ENCODE results near the gene ETV4. TPM values are rescaled to one million over a fixed set of nuclear protein-coding genes. Genes with fewer than 3 reads are reported as not detected.

The ETV4 gene
- total RNA-seq, 2 experiments from 2014 or later = 0.12 TPM; not detected in 1

DNA sequence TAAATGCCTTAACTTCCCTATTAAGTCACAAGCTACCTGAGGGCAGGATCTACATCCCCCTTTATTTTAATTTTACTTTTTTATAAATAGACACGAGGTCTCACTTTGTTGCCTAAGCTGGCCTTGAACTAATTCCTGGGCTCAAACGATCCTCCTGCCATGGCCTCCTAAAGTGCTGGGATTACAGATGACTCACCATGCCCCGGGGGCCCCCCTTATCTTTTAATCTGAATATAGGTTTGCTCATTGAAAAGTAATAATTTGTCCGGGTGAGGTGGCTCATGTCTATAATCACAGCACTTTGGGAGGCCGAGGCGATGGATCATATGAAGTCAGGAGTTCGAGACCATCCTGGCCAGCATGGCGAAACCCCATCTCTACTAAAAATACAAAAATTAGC, 14.2 kb downstream of the ETV4 start:
- POLR2A ChIA-PET = no interaction called here
- H3K36me3 Mint-ChIP-seq (ENCODE audit: low read depth) = peaks cover 1% of the 10 kb centered on the region
- no peak for DNase-seq
- no peak overlapping the region for H3K4me3 Mint-ChIP-seq
- H3K27ac Mint-ChIP-seq = no peak overlapping the region
- CTCF ChIA-PET = interaction anchor here (1.3 kb wide), 1 partner anchor 48 kb away, joined by 7 read pairs; the partner anchor contains the start of gene DHX8
- H3K4me1 Mint-ChIP-seq = peaks cover 4% of the 10 kb centered on the region
- H3K9me3 Mint-ChIP-seq = no peaks in the 10 kb centered on the region
- no peaks in the 10 kb centered on the region for H3K27me3 Mint-ChIP-seq

DNA sequence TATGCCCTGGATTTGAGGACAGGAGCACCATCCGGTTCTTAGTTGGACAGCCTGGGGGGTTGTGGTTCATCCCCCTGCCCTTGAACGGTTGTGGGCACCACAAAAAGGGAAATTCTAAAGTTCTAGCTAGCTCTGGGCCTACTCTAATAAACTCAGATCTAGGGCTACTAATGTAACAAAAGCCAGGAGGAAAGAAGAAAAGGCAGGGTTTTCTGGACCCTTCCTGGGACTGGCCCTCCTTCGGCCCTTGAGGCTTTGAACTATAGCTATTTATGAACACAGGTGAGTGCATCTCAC, 15.1 kb downstream of the ETV4 start:
- peaks cover 1% of the 10 kb centered on the region for H3K36me3 Mint-ChIP-seq (ENCODE audit: low read depth)
- ChIA-PET CTCF (interaction anchor here (1.2 to 1.3 kb wide), 3 partner anchors 11 to 47 kb away, joined by 3 to 7 read pairs (median 3); partner anchors contain the start of genes DHX8 and ETV4), POLR2A (no interaction called here)
- no peak overlapping the region for H3K4me3 Mint-ChIP-seq
- no peak for DNase-seq
- H3K27me3 Mint-ChIP-seq = no peaks in the 10 kb centered on the region
- H3K4me1 Mint-ChIP-seq = peaks cover 1% of the 10 kb centered on the region
- no peak overlapping the region for H3K27ac Mint-ChIP-seq
- H3K9me3 Mint-ChIP-seq = no peaks in the 10 kb centered on the region

DNA sequence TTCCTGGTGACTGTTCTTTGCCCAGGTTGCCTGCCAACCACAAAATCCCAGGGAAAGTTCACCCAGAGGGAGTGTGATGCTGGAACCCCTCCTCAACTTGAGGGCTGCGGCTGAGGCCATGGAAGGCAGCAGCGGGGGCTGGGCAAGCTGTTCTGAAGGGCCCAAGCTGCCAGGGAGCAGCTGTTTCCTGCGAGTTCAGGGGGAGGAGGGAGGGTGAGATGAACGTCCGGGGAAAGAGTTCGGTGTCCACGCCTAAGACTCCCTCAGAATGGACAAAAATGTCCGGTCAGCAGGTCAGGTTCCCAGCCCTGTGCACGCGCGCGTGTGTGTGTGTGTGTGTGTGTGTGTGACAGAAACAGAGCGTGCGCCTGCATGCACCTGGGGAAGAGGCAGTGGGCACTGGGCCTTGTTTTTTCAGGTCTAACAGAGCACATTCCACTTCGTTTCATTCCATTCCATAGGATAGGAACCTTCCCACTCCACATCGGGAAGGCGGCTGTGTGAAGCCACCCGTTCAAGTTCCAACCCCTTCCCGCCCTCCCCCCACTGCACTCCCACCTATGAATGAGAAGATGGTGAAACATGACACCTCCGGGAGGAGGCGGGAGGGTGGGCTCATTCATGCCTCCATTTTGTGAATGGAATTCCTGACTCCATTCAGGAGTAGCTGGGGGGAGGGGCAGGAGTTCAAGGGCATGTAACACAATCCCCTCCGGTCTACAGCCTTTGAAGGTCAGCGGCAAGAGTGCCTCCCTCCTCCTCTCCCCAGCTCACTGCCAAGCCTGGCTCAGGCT, 15.7 kb downstream of the ETV4 start:
- POLR2A ChIA-PET = no interaction called here
- no peaks in the 10 kb centered on the region for H3K27me3 Mint-ChIP-seq
- CTCF ChIA-PET = interaction anchor here (1.2 to 1.3 kb wide), 3 partner anchors 12 to 47 kb away, joined by 3 to 7 read pairs (median 3); partner anchors contain the start of genes DHX8 and ETV4

GRCh38 chr17:43529947-43530287, 16.2 kb downstream of the ETV4 start:
- Mint-ChIP-seq H3K27me3 (no peaks in the 10 kb centered on the region), H3K36me3 (ENCODE audit: low read depth) (peaks cover 5% of the 10 kb centered on the region), H3K27ac (no peak overlapping the region), H3K4me1 (no peaks in the 10 kb centered on the region), H3K9me3 (no peaks in the 10 kb centered on the region), H3K4me3 (no peak overlapping the region)
- CTCF ChIA-PET = interaction anchor here (1.2 kb wide), 1 partner anchor 12 kb away, joined by 3 read pairs; no protein-coding TSS in a partner anchor
- POLR2A ChIA-PET = no interaction called here
- no peak for DNase-seq

More for the DNA sequence above, 15.7 kb downstream of the ETV4 start:
- H3K4me3 Mint-ChIP-seq = no peak overlapping the region
- H3K4me1 Mint-ChIP-seq = no peaks in the 10 kb centered on the region
- H3K36me3 Mint-ChIP-seq (ENCODE audit: low read depth) = peaks cover 3% of the 10 kb centered on the region
- no peaks in the 10 kb centered on the region for H3K9me3 Mint-ChIP-seq
- H3K27ac Mint-ChIP-seq = no peak overlapping the region
- no peak for DNase-seq

GRCh38 chr17:43528988-43529814, 16.9 kb downstream of the ETV4 start:
- DNase-seq = no peak
- ChIA-PET POLR2A (no interaction called here), CTCF (interaction anchor here (2.0 kb wide), 1 partner anchor 46 kb away, joined by 9 read pairs; the partner anchor contains the start of gene DHX8)
- Mint-ChIP-seq H3K36me3 (ENCODE audit: low read depth) (peaks cover 11% of the 10 kb centered on the region), H3K27ac (no peak overlapping the region), H3K4me3 (no peak overlapping the region), H3K4me1 (no peaks in the 10 kb centered on the region), H3K27me3 (no peaks in the 10 kb centered on the region), H3K9me3 (no peaks in the 10 kb centered on the region)

- Mint-ChIP-seq H3K36me3 (ENCODE audit: low read depth) (peaks cover 16% of the 10 kb centered on the region), H3K27ac (no peak overlapping the region), H3K9me3 (no peaks in the 10 kb centered on the region), H3K27me3 (no peaks in the 10 kb centered on the region), H3K4me3 (no peak overlapping the region), H3K4me1 (no peaks in the 10 kb centered on the region)
- ChIA-PET POLR2A (no interaction called here), CTCF (interaction anchor here (2.0 kb wide), 1 partner anchor 45 kb away, joined by 9 read pairs; the partner anchor contains the start of gene DHX8)
- no peak for DNase-seq
Measured at GRCh38 chr17:43528319-43528987, 17.7 kb downstream of the ETV4 start.

- H3K4me3 Mint-ChIP-seq = no peak overlapping the region
- no peak overlapping the region for H3K27ac Mint-ChIP-seq
- DNase-seq = no peak
- ChIA-PET POLR2A (no interaction called here), CTCF (interaction anchor here (0.9 to 2.1 kb wide), 3 partner anchors 43 to 49 kb away, joined by 3 to 9 read pairs (median 6); partner anchors contain the start of gene DHX8)
- no peaks in the 10 kb centered on the region for H3K4me1 Mint-ChIP-seq
- H3K27me3 Mint-ChIP-seq = no peaks in the 10 kb centered on the region
- H3K9me3 Mint-ChIP-seq = no peaks in the 10 kb centered on the region
- H3K36me3 Mint-ChIP-seq (ENCODE audit: low read depth) = peaks cover 19% of the 10 kb centered on the region
Measured at GRCh38 chr17:43526886-43527648, 19.1 kb downstream of the ETV4 start.

DNA sequence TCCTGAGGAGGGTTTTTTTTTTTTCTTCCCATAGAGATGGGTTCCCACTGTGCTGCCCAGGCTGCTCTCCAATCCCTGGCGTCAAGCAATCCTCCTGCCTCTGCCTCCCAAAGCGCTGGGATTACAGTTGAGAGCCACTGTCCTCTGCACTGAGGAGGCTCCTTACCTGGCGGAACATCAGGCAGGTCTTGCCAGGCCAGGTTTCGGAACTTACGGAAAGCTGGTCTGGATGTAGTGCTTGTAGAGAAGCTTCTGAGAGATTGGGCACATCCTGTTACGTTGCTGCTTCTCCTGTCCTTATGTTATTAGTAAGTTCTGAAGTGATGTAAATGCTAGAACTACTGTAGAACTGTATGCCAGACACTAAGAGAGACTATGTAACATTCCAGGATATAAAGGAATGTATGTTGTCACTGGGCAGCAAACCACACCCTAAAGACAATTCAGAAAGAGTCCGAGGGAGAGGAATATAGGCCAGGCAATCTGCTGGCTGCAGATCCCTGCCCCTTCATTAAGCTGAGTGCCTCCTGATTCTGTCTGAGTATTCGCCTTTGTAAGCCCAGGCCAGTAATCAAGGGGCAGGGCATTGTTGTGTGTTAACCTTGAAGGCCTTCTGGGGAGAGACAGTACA, 21.1 kb downstream of the ETV4 start:
- Mint-ChIP-seq H3K4me1 (no peaks in the 10 kb centered on the region), H3K9me3 (no peaks in the 10 kb centered on the region), H3K27ac (no peak overlapping the region), H3K4me3 (no peak overlapping the region), H3K36me3 (ENCODE audit: low read depth) (peaks cover 35% of the 10 kb centered on the region), H3K27me3 (no peaks in the 10 kb centered on the region)
- no peak for DNase-seq
- POLR2A ChIA-PET = no interaction called here
- CTCF ChIA-PET = interaction anchor here (0.6 to 2.1 kb wide), 4 partner anchors 41 to 1770 kb away, joined by 3 to 6 read pairs (median 4); partner anchors contain the start of gene DHX8

DNA sequence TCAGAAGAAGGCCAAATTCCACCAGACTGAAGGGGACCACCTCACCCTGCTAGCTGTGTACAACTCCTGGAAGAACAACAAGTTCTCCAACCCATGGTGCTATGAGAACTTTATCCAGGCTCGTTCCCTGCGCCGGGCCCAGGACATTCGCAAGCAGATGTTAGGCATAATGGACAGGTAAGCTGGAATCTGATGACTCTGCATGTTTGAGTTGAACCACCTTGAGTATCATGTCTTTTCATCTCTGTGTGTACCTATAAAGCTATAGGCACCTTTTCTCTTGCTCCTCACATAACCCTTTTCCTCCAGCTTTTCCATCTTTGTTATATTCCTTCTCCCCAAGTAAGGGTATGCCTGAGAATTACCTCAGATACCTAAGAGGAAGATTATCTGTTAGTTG, 24.8 kb downstream of the ETV4 start:
- peaks cover 7% of the 10 kb centered on the region for H3K4me1 Mint-ChIP-seq
- peaks cover 61% of the 10 kb centered on the region for H3K36me3 Mint-ChIP-seq (ENCODE audit: low read depth)

GRCh38 chr17:43517615-43518386, 28.3 kb downstream of the ETV4 start:
- Mint-ChIP-seq H3K4me1 (peaks cover 7% of the 10 kb centered on the region), H3K36me3 (ENCODE audit: low read depth) (peaks cover 57% of the 10 kb centered on the region), H3K27me3 (no peaks in the 10 kb centered on the region), H3K9me3 (no peaks in the 10 kb centered on the region), H3K27ac (no peak overlapping the region), H3K4me3 (no peak overlapping the region)
- CTCF ChIA-PET = interaction anchor here (0.6 to 0.7 kb wide), 2 partner anchors 21 to 183 kb away, joined by 3 read pairs; no protein-coding TSS in a partner anchor
- DNase-seq = no peak
- POLR2A ChIA-PET = no interaction called here

More for the DNA sequence above, 24.8 kb downstream of the ETV4 start:
- no peak for DNase-seq
- Mint-ChIP-seq H3K9me3 (no peaks in the 10 kb centered on the region), H3K27ac (no peak overlapping the region), H3K4me3 (no peak overlapping the region), H3K27me3 (no peaks in the 10 kb centered on the region)
- ChIA-PET CTCF (interaction anchor here (3.1 kb wide), 1 partner anchor 38 kb away, joined by 12 read pairs; the partner anchor contains the start of gene DHX8), POLR2A (no interaction called here)

DNA sequence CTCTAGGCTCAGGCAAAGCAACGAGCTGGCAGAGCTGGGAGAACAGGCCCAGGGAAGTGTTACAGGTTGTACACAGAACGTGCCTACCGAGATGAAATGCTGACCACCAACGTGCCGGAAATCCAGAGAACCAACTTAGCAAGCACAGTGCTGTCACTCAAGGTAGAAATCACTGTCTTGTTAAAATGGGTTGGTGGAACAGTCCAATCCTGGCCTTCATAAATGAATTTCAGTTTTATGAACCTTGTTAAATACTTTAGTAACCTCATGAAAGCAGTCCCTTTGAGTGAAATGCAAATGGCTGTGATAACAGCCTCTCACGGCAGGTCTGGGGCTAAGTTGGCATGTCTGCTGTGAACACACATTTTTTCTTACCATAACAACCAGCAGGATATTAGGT, 29.0 kb downstream of the ETV4 start:
- DNase-seq = no peak
- Mint-ChIP-seq H3K36me3 (ENCODE audit: low read depth) (peaks cover 61% of the 10 kb centered on the region), H3K27me3 (no peaks in the 10 kb centered on the region), H3K9me3 (no peaks in the 10 kb centered on the region), H3K4me1 (peaks cover 7% of the 10 kb centered on the region), H3K27ac (no peak overlapping the region), H3K4me3 (no peak overlapping the region)
- CTCF ChIA-PET = interaction anchor here (0.6 to 0.7 kb wide), 2 partner anchors 21 to 183 kb away, joined by 3 read pairs; no protein-coding TSS in a partner anchor
- POLR2A ChIA-PET = no interaction called here

Measured in activated CD4-positive, alpha-beta T cell treated with anti-CD3 and anti-CD28 coated beads, Interleukin-2, amount 10 ng/mL, durations not matched to agents 7 days and 5 days (primary cell).